Immature natural killer cell (primary cell): ENCODE data around the gene GDF2. TPM values are rescaled to one million over a fixed set of nuclear protein-coding genes. Genes with fewer than 3 reads are reported as not detected.

ENCODE experiments used
- DNase-seq, 3 donors: peaks; one replicate each; pipeline ENCODE4 v3.0.0; 2022; ENCODE audit warnings: mixed read lengths in 1 of 3
- H3K27ac Mint-ChIP-seq, 6 donors: one replicate each; pipeline ENCODE4 v1.8.0; 2020; ENCODE audit warnings: mixed read lengths in 6 of 6, mild to moderate bottlenecking in 5 of 6, inconsistent platforms in 4 of 6, moderate library complexity in 3 of 6
- H3K27me3 Mint-ChIP-seq, 3 donors: one replicate each; pipeline ENCODE4 v1.8.0; 2020 to 2021; ENCODE audit warnings: low read depth in 3 of 3, mild to moderate bottlenecking in 3 of 3, mixed read lengths in 3 of 3, moderate library complexity in 3 of 3, inconsistent platforms in 1 of 3
- H3K36me3 Mint-ChIP-seq, 3 donors: one replicate each; pipeline ENCODE4 v1.8.0; 2020; ENCODE audit warnings: mixed read lengths in 3 of 3, inconsistent platforms in 2 of 3, mild to moderate bottlenecking in 2 of 3
- H3K4me1 Mint-ChIP-seq, 2 donors: one replicate each; pipeline ENCODE4 v1.8.0; 2020; ENCODE audit warnings: inconsistent platforms in 2 of 2, mild to moderate bottlenecking in 2 of 2, mixed read lengths in 2 of 2, moderate library complexity in 1 of 2
- H3K4me3 Mint-ChIP-seq, 5 donors: one replicate each; pipeline ENCODE4 v1.8.0; 2020; ENCODE audit warnings: mild to moderate bottlenecking in 5 of 5, mixed read lengths in 5 of 5, inconsistent platforms in 3 of 5, moderate library complexity in 3 of 5
- H3K9me3 Mint-ChIP-seq, 6 donors: one replicate each; pipeline ENCODE4 v1.8.0; 2020; ENCODE audit warnings: mild to moderate bottlenecking in 6 of 6, mixed read lengths in 6 of 6, inconsistent platforms in 4 of 6, moderate library complexity in 3 of 6
- polyA plus RNA-seq, 3 donors: library from polyadenylated mRNA; unstranded; fragments of 300-500 nt; fragmentation: Illumina TruSeq; gene quantifications; one replicate each; pipeline ENCODE4 v1.2.3, GENCODE V29; 2021

GDF2 gene
- polyA plus RNA-seq, 3 donors from 2014 or later, result not detected

DNA sequence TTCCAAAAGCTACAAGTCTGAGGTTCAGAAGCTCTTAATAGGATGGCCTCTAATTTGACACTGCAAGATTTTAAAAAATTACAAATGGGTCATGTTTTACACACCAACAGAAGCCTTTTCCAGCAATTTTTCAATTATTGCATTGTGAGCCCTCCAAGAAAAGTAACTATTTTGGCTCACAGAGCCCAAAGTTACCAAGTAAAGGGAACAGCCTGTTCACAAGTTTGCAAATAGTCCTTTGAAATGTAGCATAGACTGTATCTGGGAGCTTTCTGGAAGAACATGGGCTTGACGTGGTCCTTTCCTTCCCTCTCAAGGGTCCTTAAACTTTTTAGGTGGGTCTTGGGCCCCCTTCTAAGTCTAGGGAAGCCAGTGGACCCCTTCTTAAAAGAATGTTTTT lies 23.5 kb upstream of the GDF2 start:
- H3K27ac Mint-ChIP-seq, result no peak overlapping the region
- no peaks in the 10 kb centered on the region for H3K4me1 Mint-ChIP-seq
- no peaks in the 10 kb centered on the region for H3K9me3 Mint-ChIP-seq
- no peaks in the 10 kb centered on the region for H3K36me3 Mint-ChIP-seq
- DNase-seq, result no peak
- no peak overlapping the region for H3K4me3 Mint-ChIP-seq
- peaks cover 5 to 14% (median 9%) of the 10 kb centered on the region in 3 donors for H3K27me3 Mint-ChIP-seq

- no peaks in the 10 kb centered on the region for H3K36me3 Mint-ChIP-seq
- H3K4me3 Mint-ChIP-seq, result no peak within 1 kb of the TSS
- no peaks in the 10 kb centered on the region for H3K4me1 Mint-ChIP-seq
- no peak for DNase-seq
- no peak within 1 kb of the TSS for H3K27ac Mint-ChIP-seq
- H3K27me3 Mint-ChIP-seq, result peaks cover 4 to 14% (median 9%) of the 10 kb centered on the region in 3 donors
- H3K9me3 Mint-ChIP-seq, result no peaks in the 10 kb centered on the region
Observed at GRCh38 chr10:47299611-47300428, 22.4 kb upstream of the GDF2 start, which contains the start of gene GDF10. Gene GDF10, plus strand, starts transcription at chr10:47300197. Its CDS starts 455 bp downstream, at chr10:47300652.

DNA sequence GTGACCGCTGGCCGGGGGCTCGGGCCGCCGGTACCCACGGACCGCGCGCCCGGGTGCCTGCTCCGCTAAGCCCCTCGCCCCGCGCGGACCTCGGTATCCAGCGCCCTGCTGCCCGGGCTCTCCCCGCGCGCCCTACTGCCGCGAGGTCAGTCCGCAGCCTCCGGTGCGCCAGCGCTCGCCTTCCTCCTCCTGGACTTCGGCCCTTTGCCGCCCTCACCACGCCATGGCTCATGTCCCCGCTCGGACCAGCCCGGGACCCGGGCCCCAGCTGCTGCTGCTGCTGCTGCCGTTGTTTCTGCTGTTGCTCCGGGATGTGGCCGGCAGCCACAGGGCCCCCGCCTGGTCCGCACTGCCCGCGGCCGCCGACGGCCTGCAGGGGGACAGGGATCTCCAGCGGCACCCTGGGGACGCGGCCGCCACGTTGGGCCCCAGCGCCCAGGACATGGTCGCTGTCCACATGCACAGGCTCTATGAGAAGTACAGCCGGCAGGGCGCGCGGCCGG lies 21.8 kb upstream of the GDF2 start:
- Mint-ChIP-seq H3K9me3 (no peaks in the 10 kb centered on the region), H3K4me3 (no peak overlapping the region), H3K4me1 (no peaks in the 10 kb centered on the region), H3K27me3 (peaks cover 4 to 13% (median 8%) of the 10 kb centered on the region in 3 donors), H3K27ac (no peak overlapping the region), H3K36me3 (no peaks in the 10 kb centered on the region)
- DNase-seq, result no peak

- H3K9me3 Mint-ChIP-seq, result no peaks in the 10 kb centered on the region
- H3K27ac Mint-ChIP-seq, result no peak overlapping the region
- H3K4me1 Mint-ChIP-seq, result no peaks in the 10 kb centered on the region
- no peak for DNase-seq
- peaks cover 6 to 9% (median 7%) of the 10 kb centered on the region in 3 donors for H3K27me3 Mint-ChIP-seq
- no peaks in the 10 kb centered on the region for H3K36me3 Mint-ChIP-seq
- no peak overlapping the region for H3K4me3 Mint-ChIP-seq
Observed at GRCh38 chr10:47301833-47302232, 20.4 kb upstream of the GDF2 start.

GRCh38 chr10:47303105-47303504 lies 19.1 kb upstream of the GDF2 start:
- Mint-ChIP-seq H3K27me3 (peaks cover 6 to 9% (median 7%) of the 10 kb centered on the region in 3 donors), H3K27ac (no peak overlapping the region), H3K4me1 (no peaks in the 10 kb centered on the region), H3K36me3 (no peaks in the 10 kb centered on the region), H3K4me3 (no peak overlapping the region), H3K9me3 (no peaks in the 10 kb centered on the region)
- DNase-seq, result no peak

GRCh38 chr10:47303866-47304265 lies 18.4 kb upstream of the GDF2 start:
- Mint-ChIP-seq H3K36me3 (no peaks in the 10 kb centered on the region), H3K4me3 (no peak overlapping the region), H3K4me1 (no peaks in the 10 kb centered on the region), H3K27ac (no peak overlapping the region), H3K27me3 (peaks cover 6 to 9% (median 7%) of the 10 kb centered on the region in 3 donors), H3K9me3 (no peaks in the 10 kb centered on the region)
- DNase-seq, result no peak

DNA sequence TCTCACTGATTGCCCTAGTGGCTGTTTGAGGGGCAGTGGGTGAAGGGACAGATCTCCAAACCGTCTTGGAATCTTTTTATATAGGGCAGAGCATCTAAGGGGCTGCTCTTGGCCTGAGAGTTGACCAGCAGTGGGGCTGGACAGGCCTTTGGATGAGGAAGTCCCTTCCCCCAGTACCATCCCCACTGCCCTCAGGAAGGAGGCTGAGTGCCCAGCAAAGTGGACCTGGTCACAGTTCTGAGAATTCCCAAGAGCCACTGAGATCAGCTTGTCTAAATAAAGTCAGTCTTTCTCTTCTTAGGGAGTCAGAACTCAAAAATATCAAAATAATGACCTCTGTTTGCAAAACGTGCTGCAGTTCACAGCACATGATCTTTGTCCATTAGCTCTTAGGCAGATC lies 16.7 kb upstream of the GDF2 start:
- no peaks in the 10 kb centered on the region for H3K9me3 Mint-ChIP-seq
- no peak overlapping the region for H3K27ac Mint-ChIP-seq
- no peaks in the 10 kb centered on the region for H3K4me1 Mint-ChIP-seq

DNA sequence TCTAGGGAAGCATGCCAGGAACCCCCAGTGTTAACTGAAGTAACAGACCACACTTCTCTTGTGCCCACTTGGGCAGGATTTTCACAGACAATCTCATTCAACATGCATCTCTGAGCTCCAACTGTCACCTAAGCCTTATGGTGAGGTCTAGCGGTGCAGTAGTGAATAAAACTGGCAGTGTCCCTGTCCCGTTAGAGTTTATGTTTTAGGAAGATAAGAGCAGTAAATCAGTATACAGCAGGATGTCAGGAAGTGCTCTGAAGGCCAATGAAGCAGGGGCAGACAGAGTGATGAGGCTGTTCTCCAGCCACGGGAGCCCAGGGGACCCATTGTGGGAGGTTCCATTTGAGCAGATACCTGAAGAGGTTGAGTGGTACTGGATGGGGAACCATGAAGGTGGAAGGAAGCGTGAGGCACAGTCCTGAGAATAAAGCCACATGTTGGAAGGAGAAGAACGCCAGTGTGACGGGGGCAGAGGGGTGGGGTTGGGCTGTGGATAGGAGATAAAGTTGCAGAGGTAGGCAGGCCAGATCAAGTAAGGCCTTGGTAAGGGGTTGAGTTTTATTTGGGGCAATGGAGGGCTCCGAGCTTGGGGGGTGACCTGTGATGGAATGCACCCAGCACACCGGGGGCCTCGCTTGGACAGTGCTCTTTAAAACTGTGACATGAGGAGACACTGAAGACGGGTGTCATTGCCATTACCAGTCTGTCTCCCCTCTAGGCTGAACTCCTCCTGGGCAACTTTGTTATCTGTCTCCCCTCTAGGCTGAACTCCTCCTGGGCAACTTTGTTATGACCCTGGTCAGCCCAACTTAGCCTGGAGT lies 15.7 kb upstream of the GDF2 start:
- no peak for DNase-seq
- Mint-ChIP-seq H3K9me3 (no peaks in the 10 kb centered on the region), H3K27ac (no peak overlapping the region), H3K27me3 (peaks cover 3 to 5% (median 5%) of the 10 kb centered on the region in 3 donors), H3K36me3 (no peaks in the 10 kb centered on the region), H3K4me1 (no peaks in the 10 kb centered on the region), H3K4me3 (no peak overlapping the region)

More for the DNA sequence above, 16.7 kb upstream of the GDF2 start:
- DNase-seq, result no peak
- Mint-ChIP-seq H3K4me3 (no peak overlapping the region), H3K27me3 (peaks cover 3 to 9% (median 7%) of the 10 kb centered on the region in 3 donors), H3K36me3 (no peaks in the 10 kb centered on the region)

- no peaks in the 10 kb centered on the region for H3K4me1 Mint-ChIP-seq
- H3K27me3 Mint-ChIP-seq, result peaks cover 2 to 5% (median 3%) of the 10 kb centered on the region in 3 donors
- H3K9me3 Mint-ChIP-seq, result no peaks in the 10 kb centered on the region
Observed at GRCh38 chr10:47307381-47307780, 14.9 kb upstream of the GDF2 start.

DNA sequence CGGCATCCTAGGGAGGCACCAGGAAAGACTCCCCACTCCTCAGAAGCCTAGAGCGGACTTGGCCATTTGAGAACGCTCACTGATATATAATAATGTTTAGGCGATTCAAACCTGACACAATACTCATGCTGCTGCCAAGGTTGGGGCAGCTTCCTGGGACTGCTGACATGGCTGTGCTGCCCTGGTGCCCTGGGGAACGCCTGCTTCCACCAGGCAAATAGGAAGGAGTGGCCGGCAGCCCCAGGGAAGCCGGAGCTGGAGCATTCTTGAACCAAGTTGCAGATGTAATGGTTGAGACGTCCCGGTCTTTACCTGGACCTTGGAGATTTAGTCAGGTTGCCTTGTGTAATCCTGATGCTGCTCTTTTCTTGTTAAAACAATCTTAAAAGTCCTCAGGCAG lies 13.5 kb upstream of the GDF2 start:
- Mint-ChIP-seq H3K4me1 (no peaks in the 10 kb centered on the region), H3K27ac (no peak overlapping the region), H3K27me3 (peaks cover 2 to 3% (median 3%) of the 10 kb centered on the region in 3 donors), H3K9me3 (no peaks in the 10 kb centered on the region), H3K36me3 (no peaks in the 10 kb centered on the region), H3K4me3 (no peak overlapping the region)
- no peak for DNase-seq

More at GRCh38 chr10:47307381-47307780, 14.9 kb upstream of the GDF2 start:
- H3K36me3 Mint-ChIP-seq, result no peaks in the 10 kb centered on the region
- no peak for DNase-seq
- H3K27ac Mint-ChIP-seq, result no peak overlapping the region
- H3K4me3 Mint-ChIP-seq, result no peak overlapping the region

DNA sequence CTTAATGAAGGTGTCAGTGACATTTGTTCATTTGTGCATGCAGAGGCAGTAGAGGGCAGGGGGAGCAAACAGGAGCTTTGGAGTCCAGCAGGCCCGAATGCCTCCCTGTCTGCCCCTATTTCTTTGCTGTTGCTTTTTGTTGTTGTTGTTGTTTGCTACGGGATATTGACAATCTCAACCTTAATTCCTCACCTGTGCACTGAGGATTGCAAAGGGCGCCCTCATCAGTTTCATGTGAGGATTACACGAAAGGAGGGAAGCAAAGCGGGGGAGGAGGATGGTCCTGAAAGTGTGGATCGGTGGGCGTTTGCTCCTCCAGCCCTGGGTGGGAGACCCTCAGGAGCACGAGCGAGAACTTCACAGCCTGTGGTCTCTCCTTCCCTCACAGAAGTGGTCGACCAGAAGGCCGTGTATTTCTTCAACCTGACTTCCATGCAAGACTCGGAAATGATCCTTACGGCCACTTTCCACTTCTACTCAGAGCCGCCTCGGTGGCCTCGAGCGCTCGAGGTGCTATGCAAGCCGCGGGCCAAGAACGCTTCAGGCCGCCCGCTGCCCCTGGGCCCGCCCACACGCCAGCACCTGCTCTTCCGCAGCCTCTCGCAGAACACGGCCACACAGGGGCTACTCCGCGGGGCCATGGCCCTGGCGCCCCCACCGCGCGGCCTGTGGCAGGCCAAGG lies 12.7 kb upstream of the GDF2 start:
- peaks cover 2 to 4% (median 3%) of the 10 kb centered on the region in 3 donors for H3K27me3 Mint-ChIP-seq
- H3K36me3 Mint-ChIP-seq, result no peaks in the 10 kb centered on the region
- no peaks in the 10 kb centered on the region for H3K4me1 Mint-ChIP-seq
- no peak overlapping the region for H3K4me3 Mint-ChIP-seq
- no peaks in the 10 kb centered on the region for H3K9me3 Mint-ChIP-seq
- DNase-seq, result no peak
- H3K27ac Mint-ChIP-seq, result no peak overlapping the region

DNA sequence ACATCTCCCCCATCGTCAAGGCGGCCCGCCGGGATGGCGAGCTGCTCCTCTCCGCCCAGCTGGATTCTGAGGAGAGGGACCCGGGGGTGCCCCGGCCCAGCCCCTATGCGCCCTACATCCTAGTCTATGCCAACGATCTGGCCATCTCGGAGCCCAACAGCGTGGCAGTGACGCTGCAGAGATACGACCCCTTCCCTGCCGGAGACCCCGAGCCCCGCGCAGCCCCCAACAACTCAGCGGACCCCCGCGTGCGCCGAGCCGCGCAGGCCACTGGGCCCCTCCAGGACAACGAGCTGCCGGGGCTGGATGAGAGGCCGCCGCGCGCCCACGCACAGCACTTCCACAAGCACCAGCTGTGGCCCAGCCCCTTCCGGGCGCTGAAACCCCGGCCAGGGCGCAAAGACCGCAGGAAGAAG lies 12.2 kb upstream of the GDF2 start:
- no peaks in the 10 kb centered on the region for H3K36me3 Mint-ChIP-seq
- H3K27ac Mint-ChIP-seq, result no peak overlapping the region
- no peak overlapping the region for H3K4me3 Mint-ChIP-seq
- no peaks in the 10 kb centered on the region for H3K9me3 Mint-ChIP-seq
- peaks cover 0 to 4% (median 3%) of the 10 kb centered on the region in 3 donors for H3K27me3 Mint-ChIP-seq
- no peaks in the 10 kb centered on the region for H3K4me1 Mint-ChIP-seq
- DNase-seq, result no peak

GRCh38 chr10:47311193-47311931 lies 10.9 kb upstream of the GDF2 start:
- no peaks in the 10 kb centered on the region for H3K4me1 Mint-ChIP-seq
- no peaks in the 10 kb centered on the region for H3K9me3 Mint-ChIP-seq
- H3K4me3 Mint-ChIP-seq, result no peak overlapping the region
- no peaks in the 10 kb centered on the region for H3K36me3 Mint-ChIP-seq
- no peak for DNase-seq
- peaks cover 0 to 4% (median 0%) of the 10 kb centered on the region in 3 donors for H3K27me3 Mint-ChIP-seq
- no peak overlapping the region for H3K27ac Mint-ChIP-seq
